ENCODE data around the gene TOR2A.
A peak's percentile ranks its signal among the peaks of the same experiment; 100 is the strongest.

TOR2A gene

GRCh38 chr9:127742435-127743088 is 7.5 kb upstream of the TOR2A start:
- peak; percentile 89 for DNase-seq (ENCODE audit: low spot score)

GRCh38 chr9:127741831-127742434 is 6.8 kb upstream of the TOR2A start:
- DNase-seq (ENCODE audit: low spot score): peak; percentile 83

- DNase-seq (ENCODE audit: low spot score): no peak
Observed at GRCh38 chr9:127739614-127740330, 4.7 kb upstream of the TOR2A start.

GRCh38 chr9:127738666-127739065 is 3.6 kb upstream of the TOR2A start:
- DNase-seq (ENCODE audit: low spot score): no peak

- no peak for DNase-seq (ENCODE audit: low spot score)
Observed at GRCh38 chr9:127735530-127736185, 564 bp upstream of the TOR2A start.

- no peak for DNase-seq (ENCODE audit: low spot score)
Observed at GRCh38 chr9:127734247-127734746, 797 bp downstream of the TOR2A start.

- no peak for DNase-seq (ENCODE audit: low spot score)
Observed at GRCh38 chr9:127733614-127734013, 1.5 kb downstream of the TOR2A start.

GRCh38 chr9:127732444-127732843 is 2.6 kb downstream of the TOR2A start:
- no peak for DNase-seq (ENCODE audit: low spot score)

GRCh38 chr9:127731938-127732337 is 3.2 kb downstream of the TOR2A start:
- DNase-seq (ENCODE audit: low spot score): no peak

GRCh38 chr9:127730799-127731410 is 4.2 kb downstream of the TOR2A start:
- no peak for DNase-seq (ENCODE audit: low spot score)

GRCh38 chr9:127730262-127730661 is 4.8 kb downstream of the TOR2A start:
- DNase-seq (ENCODE audit: low spot score): no peak

- no peak for DNase-seq (ENCODE audit: low spot score)
Observed at GRCh38 chr9:127729522-127730256, 5.4 kb downstream of the TOR2A start.

GRCh38 chr9:127728808-127729207 is 6.3 kb downstream of the TOR2A start:
- no peak for DNase-seq (ENCODE audit: low spot score)

GRCh38 chr9:127726871-127727270 is 8.2 kb downstream of the TOR2A start:
- DNase-seq (ENCODE audit: low spot score): no peak

GRCh38 chr9:127724012-127724411 is 11.1 kb downstream of the TOR2A start:
- no peak for DNase-seq (ENCODE audit: low spot score)

GRCh38 chr9:127723444-127723843 is 11.7 kb downstream of the TOR2A start:
- no peak for DNase-seq (ENCODE audit: low spot score)

- DNase-seq (ENCODE audit: low spot score): no peak
Observed at GRCh38 chr9:127723013-127723412, 12.1 kb downstream of the TOR2A start.

GRCh38 chr9:127722055-127722745 is 12.9 kb downstream of the TOR2A start:
- DNase-seq (ENCODE audit: low spot score): no peak

- no peak for DNase-seq (ENCODE audit: low spot score)
Observed at GRCh38 chr9:127721391-127721821, 13.7 kb downstream of the TOR2A start.

GRCh38 chr9:127720865-127721227 is 14.2 kb downstream of the TOR2A start:
- no peak for DNase-seq (ENCODE audit: low spot score)

All from COLO829 (cell line).